MM.1S (cell line): ENCODE measurements around the gene ADRM1.

Experiments used
- DNase-seq: peaks from one replicate; pipeline ENCODE4 v3.0.0-alpha.2; 2015
- H2AFZ ChIP-seq: fragments of 300-600 bp; sonication (generic); 2 replicates; pipeline ENCODE4 v1.6.0; 2016; ENCODE audit warnings: antibody characterized with exemption, low read length
- H3F3A ChIP-seq: fragments of 300-600 bp; sonication (generic); 2 replicates; pipeline ENCODE4 v1.6.1; 2016; ENCODE audit warnings: mild to moderate bottlenecking, antibody characterized with exemption, low read length, moderate library complexity, mixed read lengths; ENCODE audit not compliant: insufficient read depth
- H3K27ac ChIP-seq: fragments of 300-600 bp; sonication (generic); 2 replicates; pipeline ENCODE4 v1.5.1; 2016; ENCODE audit warnings: mild to moderate bottlenecking, low read length
- H3K27me3 ChIP-seq: fragments of 300-600 bp; sonication (generic); replicated peaks from 2 replicates; pipeline ENCODE4 v1.6.0; 2016; ENCODE audit warnings: low read length; ENCODE audit not compliant: insufficient read depth
- H3K36me3 ChIP-seq: fragments of 300-600 bp; sonication (generic); replicated peaks from 2 replicates; pipeline ENCODE4 v1.6.1; 2016; ENCODE audit warnings: mild to moderate bottlenecking, low read length, mixed read lengths; ENCODE audit not compliant: insufficient read depth
- H3K4me1 ChIP-seq: fragments of 300-600 bp; sonication (generic); 2 replicates; pipeline ENCODE4 v1.6.1; 2016; ENCODE audit warnings: low read length, mixed read lengths
- H3K4me2 ChIP-seq: fragments of 300-600 bp; sonication (generic); 2 replicates; pipeline ENCODE4 v1.6.0; 2016; ENCODE audit warnings: low read depth, low read length
- H3K4me3 ChIP-seq: fragments of 300-600 bp; sonication (generic); 2 replicates; pipeline ENCODE4 v1.5.1; 2016; ENCODE audit warnings: low read length, mixed read lengths
- H3K79me2 ChIP-seq: fragments of 300-600 bp; sonication (generic); 2 replicates; pipeline ENCODE4 v1.6.1; 2016; ENCODE audit warnings: mixed run types, low read length, mixed read lengths
- H3K9ac ChIP-seq: fragments of 300-600 bp; sonication (generic); 2 replicates; pipeline ENCODE4 v1.6.1; 2016; ENCODE audit warnings: low read length, mixed read lengths
- H3K9me2 ChIP-seq: fragments of 300-600 bp; sonication (generic); replicated peaks from 2 replicates; pipeline ENCODE4 v1.6.1; 2016; ENCODE audit warnings: mild to moderate bottlenecking, low read length, mixed read lengths; ENCODE audit not compliant: insufficient read depth
- H3K9me3 ChIP-seq: fragments of 300-600 bp; sonication (generic); replicated peaks from 2 replicates; pipeline ENCODE4 v1.6.1; 2016; ENCODE audit warnings: mild to moderate bottlenecking, low read length, mixed read lengths; ENCODE audit not compliant: insufficient read depth
- H4K20me1 ChIP-seq: fragments of 300-600 bp; sonication (generic); 2 replicates; pipeline ENCODE4 v1.6.1; 2016; ENCODE audit warnings: mild to moderate bottlenecking, low read length, moderate library complexity, mixed read lengths; ENCODE audit not compliant: insufficient read depth
- EZH2 ChIP-seq: fragments of 300-600 bp; sonication (generic); optimal IDR thresholded peaks from 2 replicates; pipeline ENCODE3; 2017; ENCODE audit warnings: low read depth, mild to moderate bottlenecking, antibody characterized with exemption, low read length, mixed read lengths
- EZH2phosphoT487 ChIP-seq: fragments of 300-600 bp; sonication (generic); IDR thresholded peaks from 2 replicates; pipeline ENCODE4 v1.6.1; 2018; ENCODE audit warnings: antibody characterized with exemption, low read length
- TF ChIP-seq, protein P1 (sequence below): fragments of 300-600 bp; sonication (generic); IDR thresholded peaks from 2 replicates; pipeline ENCODE4 v1.5.1; 2016; ENCODE audit warnings: antibody characterized with exemption, low read length, mixed read lengths

The ADRM1 gene

DNA sequence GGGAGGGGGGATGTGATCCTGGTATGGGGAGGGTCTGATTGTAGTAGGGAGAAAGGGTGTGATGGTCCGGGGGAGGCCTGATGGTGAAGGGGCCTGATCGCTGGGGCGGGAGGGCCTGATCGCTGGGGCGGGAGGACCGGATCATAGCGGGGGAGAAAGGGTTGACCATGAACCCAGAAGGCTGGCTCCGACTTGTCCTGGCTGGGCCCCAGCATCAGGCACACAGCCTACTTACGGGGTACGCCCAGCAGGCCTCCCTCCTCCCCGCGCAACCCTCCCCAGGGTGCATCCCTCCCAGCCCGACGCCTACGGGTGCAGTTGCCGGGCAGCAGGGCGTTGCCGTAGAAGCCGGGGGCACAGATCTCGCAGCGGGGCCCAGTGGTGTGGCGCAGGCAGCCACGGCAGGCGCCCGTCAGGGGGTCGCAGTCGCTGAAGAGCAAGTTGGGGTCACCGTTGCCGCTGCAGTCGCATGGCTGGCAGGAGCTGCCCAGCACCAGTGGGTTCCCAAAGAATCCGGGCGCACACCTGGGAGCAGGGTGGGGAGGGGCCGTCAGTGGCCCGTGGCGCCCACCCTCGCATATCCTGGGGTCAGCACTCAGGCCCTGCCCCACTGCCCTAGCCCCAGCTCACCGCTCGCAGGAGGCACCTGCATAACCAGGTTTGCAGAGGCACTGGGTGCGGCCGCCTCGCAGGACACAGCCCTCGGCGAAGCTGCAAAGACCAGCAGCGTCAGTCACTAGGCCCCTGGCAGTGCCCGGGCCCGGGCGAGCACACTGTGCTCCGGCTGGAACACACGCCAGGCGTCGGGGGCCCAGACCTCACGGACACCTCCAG lies 20.6 kb downstream of the ADRM1 start:
- Histone ChIP-seq H3K4me3 (no peak overlapping the region), H3K4me1 (no peaks in the 10 kb centered on the region), H3K9me2 (no peaks in the 10 kb centered on the region), H3K9me3 (no peaks in the 10 kb centered on the region), H3K27ac (no peak overlapping the region), H3K4me2 (no peak overlapping the region), H3K36me3 (no peaks in the 10 kb centered on the region; the same call in 1 of the 2 replicates), H2AFZ (no peak overlapping the region), H3K27me3 (no peaks in the 10 kb centered on the region), H3K79me2 (no peaks in the 10 kb centered on the region), H3F3A (peaks cover 6% of the 10 kb centered on the region; the same call in 1 of the 2 replicates), H4K20me1 (no peaks in the 10 kb centered on the region), H3K9ac (no peak overlapping the region)
- TF ChIP-seq, protein P1, sequence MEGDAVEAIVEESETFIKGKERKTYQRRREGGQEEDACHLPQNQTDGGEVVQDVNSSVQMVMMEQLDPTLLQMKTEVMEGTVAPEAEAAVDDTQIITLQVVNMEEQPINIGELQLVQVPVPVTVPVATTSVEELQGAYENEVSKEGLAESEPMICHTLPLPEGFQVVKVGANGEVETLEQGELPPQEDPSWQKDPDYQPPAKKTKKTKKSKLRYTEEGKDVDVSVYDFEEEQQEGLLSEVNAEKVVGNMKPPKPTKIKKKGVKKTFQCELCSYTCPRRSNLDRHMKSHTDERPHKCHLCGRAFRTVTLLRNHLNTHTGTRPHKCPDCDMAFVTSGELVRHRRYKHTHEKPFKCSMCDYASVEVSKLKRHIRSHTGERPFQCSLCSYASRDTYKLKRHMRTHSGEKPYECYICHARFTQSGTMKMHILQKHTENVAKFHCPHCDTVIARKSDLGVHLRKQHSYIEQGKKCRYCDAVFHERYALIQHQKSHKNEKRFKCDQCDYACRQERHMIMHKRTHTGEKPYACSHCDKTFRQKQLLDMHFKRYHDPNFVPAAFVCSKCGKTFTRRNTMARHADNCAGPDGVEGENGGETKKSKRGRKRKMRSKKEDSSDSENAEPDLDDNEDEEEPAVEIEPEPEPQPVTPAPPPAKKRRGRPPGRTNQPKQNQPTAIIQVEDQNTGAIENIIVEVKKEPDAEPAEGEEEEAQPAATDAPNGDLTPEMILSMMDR, result no peak
- TF ChIP-seq EZH2 (no peak), EZH2phosphoT487 (no peak)
- DNase-seq, result no peak

DNA sequence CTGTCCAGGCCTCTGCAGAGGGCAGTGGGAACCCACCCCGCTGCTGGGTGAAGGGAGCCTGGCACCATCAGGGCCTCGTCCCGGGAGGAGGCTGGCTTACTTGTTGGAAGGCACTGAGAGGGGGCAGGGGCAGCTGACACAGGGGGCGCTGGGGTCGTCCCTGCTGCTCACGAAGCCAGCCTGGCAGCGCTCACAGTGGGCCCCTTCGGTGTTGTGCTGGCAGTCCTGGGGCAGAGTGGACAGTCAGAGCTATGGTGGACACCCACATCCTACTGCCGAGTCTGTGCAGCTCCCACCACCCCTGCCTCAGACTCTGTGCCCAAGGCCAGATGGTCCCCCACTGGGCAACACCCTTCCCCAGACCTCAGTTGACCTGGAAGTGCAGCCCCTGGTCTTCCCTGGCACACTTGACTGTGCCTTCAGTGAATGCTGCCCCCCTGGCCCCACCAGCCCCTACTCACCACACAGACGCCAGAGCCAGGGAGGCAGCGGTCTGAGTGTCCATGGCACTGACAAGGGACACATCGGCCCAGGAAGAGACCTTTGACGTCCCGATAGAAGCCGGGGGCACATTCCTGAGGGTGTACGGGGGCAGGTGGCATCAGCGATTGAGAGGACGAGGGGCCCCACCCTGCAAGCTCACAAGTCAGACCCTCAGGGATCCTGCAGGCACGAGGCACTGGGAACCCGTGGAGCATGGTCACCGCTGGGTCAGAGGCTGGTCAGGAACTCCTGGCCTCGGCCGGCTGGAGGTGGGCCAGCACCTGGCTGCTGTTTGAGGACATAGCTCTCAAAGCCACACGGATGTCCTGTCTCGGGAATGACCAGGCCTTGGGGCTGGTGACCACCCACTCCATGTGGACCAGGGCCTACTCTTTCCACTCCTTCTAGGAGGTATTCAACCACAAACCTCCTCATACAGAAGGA lies 21.4 kb downstream of the ADRM1 start:
- H3K4me1 ChIP-seq, result no peaks in the 10 kb centered on the region
- peaks cover 6% of the 10 kb centered on the region; the same call in 1 of the 2 replicates for H3F3A ChIP-seq
- H3K27me3 ChIP-seq, result no peaks in the 10 kb centered on the region
- no peak overlapping the region for H3K27ac ChIP-seq
- TF ChIP-seq, protein P1, result no peak
- no peak for TF ChIP-seq EZH2
- no peak for TF ChIP-seq EZH2phosphoT487
- H2AFZ ChIP-seq, result no peak overlapping the region
- DNase-seq, result no peak
- H3K9ac ChIP-seq, result no peak overlapping the region
- no peaks in the 10 kb centered on the region for H3K79me2 ChIP-seq
- no peaks in the 10 kb centered on the region for H3K9me2 ChIP-seq
- no peaks in the 10 kb centered on the region for H4K20me1 ChIP-seq
- no peak overlapping the region for H3K4me3 ChIP-seq
- no peak overlapping the region for H3K4me2 ChIP-seq
- no peaks in the 10 kb centered on the region; the same call in 1 of the 2 replicates for H3K36me3 ChIP-seq
- H3K9me3 ChIP-seq, result no peaks in the 10 kb centered on the region

DNA sequence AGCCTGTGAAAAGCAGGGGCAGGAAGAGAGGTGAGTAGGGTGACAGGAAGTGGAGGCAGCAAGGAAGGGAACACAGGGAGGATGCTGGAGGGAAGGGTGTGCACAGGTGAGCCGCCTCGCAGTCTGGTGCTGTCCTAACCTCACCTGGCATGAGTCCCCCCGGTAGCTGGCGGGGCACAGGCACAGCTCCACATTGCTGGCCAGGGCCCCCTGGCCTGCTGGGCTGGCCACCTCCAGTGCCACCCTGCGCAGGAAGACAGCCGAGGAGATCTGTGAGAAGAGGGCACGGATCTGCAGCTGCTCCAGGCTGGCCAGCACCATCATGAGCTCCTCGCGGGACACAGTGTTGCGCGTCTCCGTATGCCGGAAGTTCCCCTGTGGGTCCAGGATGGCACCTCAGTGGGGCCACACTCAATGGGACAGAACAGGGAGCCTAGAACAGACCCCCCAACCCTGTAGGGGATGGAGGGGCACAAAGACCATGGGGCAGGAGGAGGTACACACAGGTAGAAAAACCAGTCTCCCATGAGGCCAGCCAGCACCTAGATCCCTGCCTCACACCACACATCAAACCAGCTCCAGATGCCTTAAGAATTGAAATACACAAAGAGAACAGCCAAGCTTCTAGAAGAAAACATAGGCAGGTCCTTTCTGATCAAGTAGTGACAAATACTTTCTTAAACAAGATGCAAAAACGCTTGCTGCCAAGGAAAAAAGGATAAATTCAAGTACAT lies 22.5 kb downstream of the ADRM1 start:
- Histone ChIP-seq H3K36me3 (no peaks in the 10 kb centered on the region; the same call in 1 of the 2 replicates), H3K27me3 (no peaks in the 10 kb centered on the region), H3K4me2 (no peak overlapping the region), H3K27ac (no peak overlapping the region), H4K20me1 (no peaks in the 10 kb centered on the region), H3K9me2 (no peaks in the 10 kb centered on the region), H3K4me1 (no peaks in the 10 kb centered on the region), H3K9me3 (no peaks in the 10 kb centered on the region), H3K4me3 (no peak overlapping the region), H3K9ac (no peak overlapping the region), H3K79me2 (no peaks in the 10 kb centered on the region), H2AFZ (no peak overlapping the region), H3F3A (peaks cover 6% of the 10 kb centered on the region; the same call in 1 of the 2 replicates)
- no peak for DNase-seq
- TF ChIP-seq EZH2phosphoT487, result no peak
- no peak for TF ChIP-seq EZH2
- TF ChIP-seq, protein P1, result no peak
